Activated T-helper 17 cell treated with anti-CD3 and anti-CD28 coated beads, Interleukin-2, amount 50 U/mL, for 72 hours (primary cell): Measurements from ENCODE around the gene EIF3I. TPM values are rescaled to one million over a fixed set of nuclear protein-coding genes. Genes with fewer than 3 reads are reported as not detected.
A peak's percentile ranks its signal among the peaks of the same experiment; 100 is the strongest.

ENCODE experiments used
- ATAC-seq: fragments of 150-1000 bp; cut with Tn5 transposase; replicated peaks from 2 replicates; pipeline ENCODE4 v1.10.0; 2021; ENCODE audit warnings: mild to moderate bottlenecking, moderate library complexity
- H3K27ac Mint-ChIP-seq: one replicate; pipeline ENCODE4 v1.8.0; 2022; ENCODE audit warnings: mixed read lengths
- H3K27me3 Mint-ChIP-seq: one replicate; pipeline ENCODE4 v1.8.0; 2022; ENCODE audit warnings: mixed read lengths
- H3K36me3 Mint-ChIP-seq: one replicate; pipeline ENCODE4 v1.8.0; 2022; ENCODE audit warnings: low read depth, mild to moderate bottlenecking, mixed read lengths
- H3K4me1 Mint-ChIP-seq: one replicate; pipeline ENCODE4 v1.8.0; 2022; ENCODE audit warnings: mixed read lengths
- H3K4me3 Mint-ChIP-seq: one replicate; pipeline ENCODE4 v1.8.0; 2022; ENCODE audit warnings: mild to moderate bottlenecking, mixed read lengths
- H3K9me3 Mint-ChIP-seq: one replicate; pipeline ENCODE4 v1.8.0; 2022; ENCODE audit warnings: mixed read lengths
- total RNA-seq, 2 donors: library from RNA; stranded (reverse); gene quantifications; one replicate each; pipeline ENCODE4 v1.2.3, GENCODE V29; 2022

Gene EIF3I
- total RNA-seq, 2 donors from 2014 or later = 203 to 303 TPM

DNA sequence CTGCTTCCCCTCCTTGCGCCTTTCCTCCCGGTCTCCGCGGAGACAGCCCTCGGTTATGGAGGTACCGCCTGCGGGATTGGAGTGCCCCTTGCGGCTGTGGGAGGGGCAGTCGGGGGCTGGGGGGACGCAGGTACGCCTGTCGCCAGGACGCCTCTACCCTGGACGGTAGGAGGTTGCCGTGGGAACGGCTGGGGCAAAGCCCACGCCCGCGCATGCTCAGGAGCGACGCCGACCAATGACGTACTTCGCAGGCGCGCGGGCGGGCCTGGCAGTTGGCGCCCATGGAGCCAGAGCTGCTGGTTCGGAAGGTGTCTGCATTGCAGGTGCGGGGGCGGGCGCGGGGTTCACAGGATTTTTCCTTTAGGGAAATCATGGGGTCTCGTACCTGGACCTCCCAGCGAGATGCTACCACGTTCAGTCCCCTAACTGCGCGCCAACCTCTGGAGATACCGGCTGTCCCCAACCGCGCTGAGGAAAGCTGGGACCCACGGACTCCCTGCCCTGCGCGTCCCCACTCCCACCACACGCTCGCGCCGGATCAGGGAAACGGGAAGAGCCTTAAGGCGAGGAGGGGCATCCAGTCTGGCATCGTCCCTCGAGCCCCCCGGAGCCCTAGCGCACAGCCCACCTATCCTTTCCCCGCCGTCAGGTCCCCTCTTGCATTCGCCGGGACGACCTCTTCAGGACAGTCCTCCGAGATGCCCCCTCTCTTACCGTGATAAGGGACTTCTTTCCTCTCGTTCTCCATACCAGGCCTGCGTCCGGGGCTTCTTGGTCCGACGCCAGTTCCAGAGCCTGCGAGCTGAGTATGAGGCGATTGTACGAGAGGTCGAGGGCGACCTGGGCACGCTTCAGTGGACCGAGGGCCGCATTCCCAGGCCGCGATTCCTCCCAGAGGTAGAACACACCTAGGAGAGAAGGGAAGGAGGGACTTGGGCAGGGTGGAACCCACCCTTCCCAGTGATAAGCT, 16.5 kb upstream of the EIF3I start, which contains the start of gene IQCC:
TSS of gene IQCC (plus strand) at position 271 of the 970 bp plus-strand sequence. CDS start at position 282, 11 bp downstream.
- peak; percentile 84 for ATAC-seq
- Mint-ChIP-seq H3K9me3 (no peaks in the 10 kb centered on the region), H3K27me3 (no peaks in the 10 kb centered on the region), H3K4me1 (peaks cover 15% of the 10 kb centered on the region), H3K27ac (peak within 1 kb of the TSS; percentile 91), H3K4me3 (peak within 1 kb of the TSS; percentile 88), H3K36me3 (no peaks in the 10 kb centered on the region)

DNA sequence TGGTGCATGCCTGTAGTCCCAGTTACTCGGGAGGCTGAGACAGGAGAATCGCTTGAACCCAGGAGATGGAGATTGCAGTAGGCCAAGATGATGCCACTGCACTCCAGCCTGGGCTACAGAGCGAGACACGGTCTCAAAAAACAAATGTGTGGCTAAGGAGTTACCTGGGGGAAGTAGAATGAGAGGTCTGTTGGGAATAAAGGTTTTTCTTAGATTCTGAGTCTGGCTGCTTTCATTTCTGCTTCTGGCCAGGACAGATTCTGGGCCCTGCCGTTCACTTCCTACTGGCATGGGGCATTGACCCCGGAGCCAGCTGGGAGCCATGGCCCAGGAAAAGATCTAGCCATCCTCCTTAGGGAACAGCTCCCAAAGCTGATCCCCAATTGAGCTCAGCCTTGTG, 13.7 kb upstream of the EIF3I start:
- no peak for ATAC-seq
- H3K27ac Mint-ChIP-seq = no peak overlapping the region
- H3K36me3 Mint-ChIP-seq = no peaks in the 10 kb centered on the region
- peaks cover 6% of the 10 kb centered on the region for H3K4me1 Mint-ChIP-seq
- no peaks in the 10 kb centered on the region for H3K9me3 Mint-ChIP-seq
- no peaks in the 10 kb centered on the region for H3K27me3 Mint-ChIP-seq
- no peak overlapping the region for H3K4me3 Mint-ChIP-seq

DNA sequence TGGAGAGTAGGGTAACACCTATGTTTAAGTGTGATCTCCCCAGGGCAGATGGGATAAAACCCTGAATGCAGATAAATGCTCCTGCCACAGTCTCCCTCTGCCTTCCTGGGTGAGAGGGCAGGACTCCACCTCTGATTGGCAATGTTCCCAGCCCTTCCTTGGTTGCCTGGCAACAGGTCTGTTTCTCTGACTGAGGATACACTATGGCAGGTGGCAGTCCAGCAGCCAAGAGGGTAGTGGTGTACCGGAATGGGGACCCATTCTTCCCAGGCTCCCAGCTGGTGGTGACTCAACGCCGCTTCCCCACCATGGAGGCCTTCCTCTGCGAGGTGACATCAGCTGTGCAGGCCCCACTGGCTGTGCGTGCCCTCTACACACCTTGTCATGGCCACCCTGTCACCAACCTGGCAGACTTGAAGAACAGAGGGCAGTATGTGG, 13.3 kb upstream of the EIF3I start, which contains the start of gene DCDC2B:
TSS of gene DCDC2B (plus strand) at position 199 of the 438 bp plus-strand sequence. CDS start at position 204, 5 bp downstream.
- no peak for ATAC-seq
- no peak within 1 kb of the TSS for H3K4me3 Mint-ChIP-seq
- H3K9me3 Mint-ChIP-seq = no peaks in the 10 kb centered on the region
- no peak within 1 kb of the TSS for H3K27ac Mint-ChIP-seq
- H3K36me3 Mint-ChIP-seq = no peaks in the 10 kb centered on the region
- H3K4me1 Mint-ChIP-seq = peaks cover 6% of the 10 kb centered on the region
- no peaks in the 10 kb centered on the region for H3K27me3 Mint-ChIP-seq

DNA sequence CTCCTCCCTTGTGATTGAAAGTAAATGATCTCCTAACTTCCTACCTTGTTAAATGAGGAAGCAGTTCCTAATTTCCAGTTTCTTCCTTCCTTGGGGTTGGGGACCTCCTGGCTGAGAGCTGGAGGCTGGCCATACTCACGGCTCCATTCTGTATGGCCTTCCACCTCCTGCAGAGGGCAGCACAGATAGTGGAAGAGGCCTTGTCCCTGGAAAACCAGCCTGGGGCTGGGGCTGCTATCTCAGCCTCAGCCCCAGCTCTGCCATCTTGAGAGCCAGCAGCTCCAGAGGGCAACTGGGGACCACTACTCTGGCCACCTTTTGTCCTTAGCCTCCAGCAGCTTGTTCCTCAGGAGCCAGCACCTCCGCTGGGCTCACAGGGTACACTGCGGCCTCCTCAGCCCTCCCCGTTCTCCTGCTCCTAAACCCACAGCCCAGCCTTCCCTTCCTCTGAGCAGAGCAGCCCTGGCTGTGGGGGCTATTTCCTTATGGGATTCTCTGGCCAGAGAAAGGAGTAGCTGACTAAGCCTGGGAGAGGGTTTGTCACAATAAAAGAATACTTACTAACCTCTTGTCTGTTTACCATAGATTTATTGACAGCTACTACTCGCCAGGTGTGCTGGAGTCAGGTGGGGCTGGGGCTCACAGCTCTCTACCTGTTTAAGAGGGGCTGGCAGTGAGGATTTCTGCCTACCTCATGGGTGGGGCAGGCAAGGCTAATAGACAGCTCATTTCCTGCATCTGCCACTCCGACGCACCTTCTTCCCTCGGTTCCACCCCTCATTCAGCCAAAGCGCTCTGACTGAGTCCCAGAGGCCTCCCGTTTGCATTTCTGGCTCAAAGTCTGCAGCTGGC, 6.4 kb upstream of the EIF3I start:
- peak overlapping the region; percentile 32 for H3K27ac Mint-ChIP-seq
- peak; percentile 95 for ATAC-seq
- H3K4me1 Mint-ChIP-seq = peaks cover 4% of the 10 kb centered on the region
- no peak overlapping the region for H3K4me3 Mint-ChIP-seq
- H3K27me3 Mint-ChIP-seq = no peaks in the 10 kb centered on the region
- no peaks in the 10 kb centered on the region for H3K9me3 Mint-ChIP-seq
- peaks cover 6% of the 10 kb centered on the region for H3K36me3 Mint-ChIP-seq

DNA sequence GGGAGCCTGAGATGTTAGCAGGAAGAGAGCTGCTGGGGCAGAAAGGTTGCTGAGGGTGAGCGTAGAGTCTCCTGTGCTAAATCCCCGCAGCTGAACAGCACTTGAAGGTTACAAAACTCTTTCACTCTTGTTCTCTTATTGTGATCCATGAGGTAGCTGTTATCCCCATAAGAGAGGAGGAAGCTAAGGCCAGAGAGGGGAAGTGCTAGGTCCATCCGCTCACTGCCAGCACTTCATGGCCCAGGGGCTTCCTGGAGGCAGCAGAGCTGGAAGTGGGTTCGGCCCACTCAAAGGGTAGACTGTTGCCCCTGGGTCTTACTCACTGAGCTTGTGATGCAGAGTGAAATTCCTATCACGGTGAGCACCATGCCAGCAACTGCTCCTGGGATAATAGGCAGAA, 5.6 kb upstream of the EIF3I start:
- Mint-ChIP-seq H3K4me1 (peaks cover 7% of the 10 kb centered on the region), H3K36me3 (peaks cover 6% of the 10 kb centered on the region), H3K9me3 (no peaks in the 10 kb centered on the region), H3K27ac (peak overlapping the region; percentile 32), H3K27me3 (no peaks in the 10 kb centered on the region), H3K4me3 (no peak overlapping the region)
- no peak for ATAC-seq

DNA sequence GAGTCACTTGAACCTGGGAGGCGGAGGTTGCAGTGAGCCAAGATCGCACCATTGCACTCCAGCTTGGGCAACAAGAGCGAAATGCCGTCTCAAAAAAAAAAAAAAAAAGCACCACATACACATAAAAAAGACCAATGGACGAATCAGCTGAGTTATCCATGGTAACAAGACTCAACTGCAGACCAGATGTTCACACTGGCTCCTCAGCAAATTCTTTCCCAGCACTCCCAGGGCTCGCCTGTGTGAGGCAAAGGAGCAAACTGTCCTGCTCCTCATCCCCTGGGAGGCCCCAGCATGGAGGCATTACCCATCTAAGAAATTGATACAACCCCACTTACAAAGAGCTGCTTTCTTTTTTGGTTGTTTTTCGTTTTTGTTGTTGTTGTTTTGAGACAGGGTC, 3.2 kb upstream of the EIF3I start:
- ATAC-seq = no peak
- H3K27me3 Mint-ChIP-seq = no peaks in the 10 kb centered on the region
- peaks cover 12% of the 10 kb centered on the region for H3K4me1 Mint-ChIP-seq

DNA sequence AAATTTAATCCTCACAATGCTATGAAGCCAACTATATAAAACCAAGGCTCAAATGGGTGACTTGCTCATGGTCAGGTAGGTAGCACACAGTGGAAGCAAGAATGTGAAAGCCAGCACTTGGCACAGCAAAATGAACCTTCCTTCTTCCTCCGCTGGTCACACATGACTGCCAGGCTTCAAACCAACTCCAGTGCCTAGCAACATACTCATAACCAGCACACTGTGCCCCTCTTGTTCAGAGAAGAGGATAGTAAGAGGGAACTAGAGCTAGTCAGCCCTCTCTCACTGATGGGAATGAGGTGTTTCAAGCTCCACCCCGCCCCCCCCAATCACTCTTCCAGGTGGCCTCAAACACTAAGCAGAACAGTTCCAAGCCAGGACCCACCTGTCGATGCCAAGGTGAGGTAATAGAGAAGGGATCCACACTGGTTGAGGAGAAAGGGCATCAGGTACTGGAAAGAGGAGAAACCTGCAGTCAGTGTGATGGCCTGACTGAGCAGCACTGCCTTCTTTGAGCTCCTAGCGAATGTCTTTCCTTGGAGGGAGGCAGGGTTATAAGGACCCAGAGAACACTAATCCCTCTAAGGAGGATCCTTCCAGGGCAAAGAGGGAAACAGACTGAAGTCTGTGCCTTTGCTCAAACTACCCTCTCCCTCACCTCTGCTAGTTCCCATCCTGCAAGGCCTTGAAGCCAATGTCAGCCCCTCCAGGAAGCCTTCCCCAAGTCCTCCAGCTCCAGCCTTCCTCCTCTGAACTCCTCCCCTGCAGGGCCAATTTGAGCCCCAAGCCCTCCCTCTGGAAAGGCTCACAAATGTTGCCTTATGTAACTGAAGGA, 1.2 kb upstream of the EIF3I start:
- H3K27ac Mint-ChIP-seq = peak overlapping the region; percentile 97
- H3K4me3 Mint-ChIP-seq = peak overlapping the region; percentile 92
- no peaks in the 10 kb centered on the region for H3K9me3 Mint-ChIP-seq
- H3K27me3 Mint-ChIP-seq = no peaks in the 10 kb centered on the region
- H3K36me3 Mint-ChIP-seq = peaks cover 46% of the 10 kb centered on the region
- no peak for ATAC-seq
- H3K4me1 Mint-ChIP-seq = peaks cover 16% of the 10 kb centered on the region

More for the DNA sequence above, 3.2 kb upstream of the EIF3I start:
- Mint-ChIP-seq H3K9me3 (no peaks in the 10 kb centered on the region), H3K27ac (no peak overlapping the region), H3K4me3 (no peak overlapping the region), H3K36me3 (peaks cover 27% of the 10 kb centered on the region)

DNA sequence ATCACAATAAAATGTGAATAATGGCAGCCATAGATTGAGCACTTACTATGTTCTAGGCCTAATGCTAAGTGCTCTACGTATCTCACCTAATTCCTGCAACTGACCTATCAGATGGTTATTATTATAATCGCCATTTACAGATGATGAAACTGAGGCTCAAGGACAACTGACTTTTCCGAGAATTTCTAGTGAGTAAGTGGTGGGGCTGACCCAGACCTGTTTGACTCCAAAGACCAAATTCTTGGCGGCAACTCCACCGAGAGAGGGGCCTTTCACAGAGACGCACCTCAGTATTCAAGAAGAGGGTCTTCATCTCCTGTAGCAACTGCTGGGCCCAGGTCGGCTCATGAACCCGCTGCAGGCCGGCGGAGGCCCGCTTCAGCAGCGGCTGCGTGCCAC, 627 bp upstream of the EIF3I start:
- Mint-ChIP-seq H3K27ac (peak overlapping the region; percentile 97), H3K36me3 (peaks cover 53% of the 10 kb centered on the region), H3K4me3 (peak overlapping the region; percentile 92), H3K4me1 (peaks cover 16% of the 10 kb centered on the region), H3K27me3 (no peaks in the 10 kb centered on the region), H3K9me3 (no peaks in the 10 kb centered on the region)
- no peak for ATAC-seq

DNA sequence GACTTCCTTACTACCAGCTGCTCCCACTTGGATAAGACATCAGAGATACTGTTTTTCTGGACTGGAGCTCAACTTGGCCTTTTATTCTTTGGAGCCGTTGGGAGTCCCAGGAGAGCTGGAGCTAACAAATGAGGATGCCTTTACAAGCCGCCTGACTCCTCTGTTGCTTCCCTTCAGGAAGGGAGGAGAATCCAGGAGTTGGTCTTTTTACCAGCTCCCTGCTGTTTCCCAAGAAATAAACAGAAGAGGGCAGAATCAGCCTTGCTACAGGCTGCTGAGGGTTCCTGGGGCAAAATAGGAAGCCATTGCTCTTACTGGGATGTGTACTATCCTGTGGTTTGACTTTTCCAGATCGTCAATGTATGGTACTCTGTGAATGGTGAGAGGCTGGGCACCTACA, 1.5 kb downstream of the EIF3I start:
- Mint-ChIP-seq H3K27me3 (no peaks in the 10 kb centered on the region), H3K27ac (peak overlapping the region; percentile 97), H3K4me1 (peaks cover 23% of the 10 kb centered on the region), H3K4me3 (peak overlapping the region; percentile 92), H3K36me3 (peaks cover 67% of the 10 kb centered on the region), H3K9me3 (no peaks in the 10 kb centered on the region)
- no peak for ATAC-seq

DNA sequence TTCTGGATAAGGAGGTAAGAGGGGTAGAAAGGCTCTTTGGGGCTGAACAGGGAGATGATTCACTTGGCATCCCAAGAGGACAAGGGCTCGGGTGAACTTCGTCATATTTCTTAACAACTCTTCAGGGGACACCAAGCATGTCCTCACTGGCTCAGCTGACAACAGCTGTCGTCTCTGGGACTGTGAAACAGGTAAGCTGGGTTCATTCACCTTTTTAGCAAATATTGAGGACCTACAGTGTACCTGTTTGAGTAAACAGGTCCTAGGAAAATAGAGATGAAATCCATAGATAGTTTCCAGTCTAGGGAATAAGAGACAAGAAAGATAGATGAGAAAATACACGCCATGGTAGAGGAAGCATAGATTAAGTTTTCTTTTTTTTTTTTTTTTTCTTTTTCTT, 2.1 kb downstream of the EIF3I start:
- no peaks in the 10 kb centered on the region for H3K9me3 Mint-ChIP-seq

DNA sequence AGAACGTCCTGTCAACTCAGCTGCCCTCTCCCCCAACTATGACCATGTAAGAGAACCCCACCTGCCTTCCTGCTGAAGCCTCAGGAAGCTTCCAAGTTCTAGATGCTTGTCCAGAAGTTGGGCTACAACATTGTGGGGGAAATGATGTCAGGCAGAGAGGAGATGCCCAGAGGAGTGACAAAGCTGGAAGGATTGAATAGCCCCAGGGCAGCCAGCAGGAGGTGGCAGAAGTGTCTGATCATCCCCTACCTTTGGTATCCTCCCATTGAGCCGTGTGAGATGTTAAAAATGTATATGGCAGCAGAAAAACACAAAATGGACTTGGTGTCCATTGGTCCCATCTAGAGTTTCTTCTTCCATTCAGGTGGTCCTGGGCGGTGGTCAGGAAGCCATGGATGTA, 6.6 kb downstream of the EIF3I start:
- H3K36me3 Mint-ChIP-seq = peaks cover 87% of the 10 kb centered on the region
- H3K4me3 Mint-ChIP-seq = no peak overlapping the region
- no peak overlapping the region for H3K27ac Mint-ChIP-seq
- H3K27me3 Mint-ChIP-seq = no peaks in the 10 kb centered on the region
- no peak for ATAC-seq
- H3K4me1 Mint-ChIP-seq = peaks cover 14% of the 10 kb centered on the region
- H3K9me3 Mint-ChIP-seq = no peaks in the 10 kb centered on the region

More for the DNA sequence above, 2.1 kb downstream of the EIF3I start:
- Mint-ChIP-seq H3K27me3 (no peaks in the 10 kb centered on the region), H3K4me3 (peak overlapping the region; percentile 92), H3K4me1 (peaks cover 23% of the 10 kb centered on the region), H3K36me3 (peaks cover 73% of the 10 kb centered on the region), H3K27ac (peak overlapping the region; percentile 97)
- ATAC-seq = no peak

DNA sequence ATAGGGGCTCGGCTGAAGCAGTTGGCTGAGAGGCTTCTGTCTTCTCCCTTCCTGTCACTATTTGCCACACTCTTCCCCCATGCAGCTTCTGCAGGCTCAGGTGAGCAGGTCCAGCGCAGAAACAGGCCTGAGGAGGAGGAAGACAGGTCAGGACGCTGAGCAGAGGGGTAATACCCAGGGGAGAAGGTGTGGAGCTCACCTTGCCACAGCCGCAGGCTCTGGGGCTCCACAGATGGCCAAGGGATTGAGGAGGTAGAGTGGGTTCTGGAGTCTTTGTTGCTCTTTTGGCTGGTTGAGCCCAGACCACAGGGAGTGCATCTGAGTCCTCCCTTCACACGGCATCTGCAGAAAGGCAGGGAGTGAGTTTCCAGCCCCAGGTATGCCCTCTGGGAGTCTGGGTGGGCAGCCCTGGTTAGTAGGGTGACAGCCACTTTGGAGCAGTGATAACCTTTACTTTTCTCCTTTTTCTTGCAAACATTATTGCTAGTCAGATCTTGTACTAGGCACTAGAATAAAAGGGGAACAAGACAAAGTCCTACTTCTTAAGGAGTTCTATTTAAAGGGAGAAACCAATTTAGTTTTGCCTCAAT, 9.7 kb downstream of the EIF3I start:
- Mint-ChIP-seq H3K36me3 (peaks cover 55% of the 10 kb centered on the region), H3K27me3 (no peaks in the 10 kb centered on the region), H3K4me3 (no peak overlapping the region), H3K27ac (peak overlapping the region; percentile 18), H3K9me3 (no peaks in the 10 kb centered on the region), H3K4me1 (peaks cover 7% of the 10 kb centered on the region)
- ATAC-seq = no peak

DNA sequence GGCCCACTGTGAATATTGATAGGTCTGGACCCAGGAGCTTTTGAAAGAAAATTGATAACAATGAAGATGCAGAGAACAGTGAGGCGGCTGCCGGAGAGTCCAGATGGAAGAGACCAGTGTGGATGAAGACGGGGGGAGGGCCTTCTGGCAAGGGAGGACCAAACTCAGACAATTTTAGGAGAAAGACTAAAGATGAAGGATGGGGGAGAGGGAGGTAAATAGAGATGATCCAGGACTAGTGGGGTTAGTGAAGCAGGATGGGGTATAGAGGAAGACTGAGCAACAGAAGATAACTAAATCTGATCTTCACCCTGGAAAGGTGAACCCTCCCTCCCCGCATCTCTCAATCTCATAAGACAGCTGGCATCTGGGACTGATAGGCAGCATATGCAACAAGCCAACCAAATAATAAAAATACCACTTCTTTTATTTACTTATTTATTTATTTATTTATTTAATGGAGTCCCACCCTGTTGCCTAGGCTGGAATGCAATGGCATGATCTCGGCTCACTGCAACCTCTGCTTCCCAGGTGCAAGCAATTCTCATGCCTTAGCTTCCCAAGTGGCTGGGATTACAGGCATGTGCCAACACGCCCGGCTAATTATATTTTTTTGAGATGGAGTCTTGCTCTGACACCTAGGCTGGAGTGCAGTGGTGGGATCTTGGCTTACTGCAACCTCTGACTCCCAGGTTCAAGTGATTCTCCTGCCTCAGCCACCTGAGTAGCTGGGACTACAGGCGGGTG, 10.5 kb downstream of the EIF3I start:
- peak overlapping the region; percentile 18 for H3K27ac Mint-ChIP-seq
- no peaks in the 10 kb centered on the region for H3K9me3 Mint-ChIP-seq
- H3K36me3 Mint-ChIP-seq = peaks cover 47% of the 10 kb centered on the region
- H3K4me3 Mint-ChIP-seq = no peak overlapping the region
- peaks cover 1% of the 10 kb centered on the region for H3K4me1 Mint-ChIP-seq
- ATAC-seq = no peak
- no peaks in the 10 kb centered on the region for H3K27me3 Mint-ChIP-seq
